HepG2 (cell line): ENCODE data around the gene PTK7. TPM values are rescaled to one million over a fixed set of nuclear protein-coding genes. Genes with fewer than 3 reads are reported as not detected.

Experiments used
- ATM ChIP-seq: fragments of 450-650 bp; IDR thresholded peaks from 2 replicates; pipeline ENCODE4 v1.7.1; 2017; ENCODE audit warnings: mild to moderate bottlenecking, borderline replicate concordance
- CBX2 ChIP-seq, 2 experiments: fragments of 200-600 bp in 1 of 2; sonication (generic); formaldehyde crosslinking in 1 of 2; IDR thresholded peaks; 2 replicates each; pipeline versions ENCODE4 v1.7.0 to v1.8.1; 2018 to 2022; ENCODE audit warnings: low read depth in 2 of 2, low read length in 1 of 2, mild to moderate bottlenecking in 1 of 2, missing genetic modification reagents in 1 of 2
- DPF2 ChIP-seq: sonication (generic); formaldehyde crosslinking; IDR thresholded peaks from 2 replicates; pipeline ENCODE4 v1.4.0; 2020; ENCODE audit warnings: mild to moderate bottlenecking, low read depth, missing genetic modification reagents, borderline replicate concordance
- FOXA1 ChIP-seq, 2 experiments: fragments of 450-650 bp in 1 of 2; sonication (generic) in 1 of 2; formaldehyde crosslinking in 1 of 2; IDR thresholded peaks; 2 replicates each; pipeline versions ENCODE4 v1.4.0 to v1.6.1; 2016 to 2020; ENCODE audit warnings: missing genetic modification reagents in 1 of 2
- KLF15 ChIP-seq: sonication (generic); formaldehyde crosslinking; IDR thresholded peaks from 2 replicates; pipeline ENCODE4 v1.8.1; 2023; ENCODE audit warnings: borderline replicate concordance, mild to moderate bottlenecking, inconsistent platforms, missing genetic modification reagents, mixed read lengths
- MAF1 ChIP-seq: sonication (generic); formaldehyde crosslinking; IDR thresholded peaks from 2 replicates; pipeline ENCODE4 v1.5.0; 2020; ENCODE audit warnings: missing genetic modification reagents, borderline replicate concordance
- NFE2L2 ChIP-seq: fragments of 150-350 bp; IDR thresholded peaks from 2 replicates; pipeline ENCODE4 v1.6.1; 2014; ENCODE audit warnings: low read length
- NPAS2 ChIP-seq: sonication (generic); formaldehyde crosslinking; IDR thresholded peaks from 2 replicates; pipeline ENCODE4 v1.8.0; 2022; ENCODE audit warnings: mild to moderate bottlenecking, missing genetic modification reagents, borderline replicate concordance
- PHF8 ChIP-seq: sonication (generic); formaldehyde crosslinking; IDR thresholded peaks from 2 replicates; pipeline ENCODE4 v1.5.0; 2020; ENCODE audit warnings: missing genetic modification reagents
- PRDM10 ChIP-seq: sonication (generic); formaldehyde crosslinking; IDR thresholded peaks from 2 replicates; pipeline ENCODE4 v1.4.0; 2020; ENCODE audit warnings: low read depth, missing genetic modification reagents
- SAFB2 ChIP-seq: sonication (generic); formaldehyde crosslinking; IDR thresholded peaks from 2 replicates; pipeline ENCODE4 v1.5.1; 2020; ENCODE audit warnings: missing genetic modification reagents, low read depth, mild to moderate bottlenecking, borderline replicate concordance
- SETDB1 ChIP-seq: sonication (generic); formaldehyde crosslinking; IDR thresholded peaks from 2 replicates; pipeline ENCODE4 v1.5.1; 2020; ENCODE audit warnings: missing genetic modification reagents, mild to moderate bottlenecking, borderline replicate concordance
- SMC3 ChIP-seq: IDR thresholded peaks from 2 replicates; pipeline ENCODE4 v1.6.1; 2011; ENCODE audit warnings: low read length, improper control_type of control experiment
- ZBTB42 ChIP-seq: sonication (generic); formaldehyde crosslinking; IDR thresholded peaks from 2 replicates; pipeline ENCODE4 v1.5.0; 2020; ENCODE audit warnings: mild to moderate bottlenecking, missing genetic modification reagents
- ZNF292 ChIP-seq: sonication (generic); formaldehyde crosslinking; IDR thresholded peaks from 2 replicates; pipeline ENCODE4 v1.8.1; 2022; ENCODE audit warnings: mild to moderate bottlenecking, low read depth, missing genetic modification reagents, borderline replicate concordance
- ZNF326 ChIP-seq: sonication (generic); formaldehyde crosslinking; IDR thresholded peaks from 2 replicates; pipeline ENCODE4 v1.4.0; 2020; ENCODE audit warnings: missing genetic modification reagents, borderline replicate concordance
- ZNF382 ChIP-seq: sonication (generic); formaldehyde crosslinking; IDR thresholded peaks from 2 replicates; pipeline ENCODE4 v1.5.0; 2020; ENCODE audit warnings: missing genetic modification reagents, mild to moderate bottlenecking, borderline replicate concordance
- ZNF501 ChIP-seq: sonication (generic); formaldehyde crosslinking; IDR thresholded peaks from 2 replicates; pipeline ENCODE4 v1.5.1; 2020; ENCODE audit warnings: mild to moderate bottlenecking, moderate library complexity, missing genetic modification reagents
- ZNF503 ChIP-seq: sonication (generic); formaldehyde crosslinking; IDR thresholded peaks from 2 replicates; pipeline ENCODE4 v1.4.0; 2020; ENCODE audit warnings: missing genetic modification reagents
- ZNF510 ChIP-seq: sonication (generic); formaldehyde crosslinking; IDR thresholded peaks from 2 replicates; pipeline ENCODE4 v1.4.0; 2020; ENCODE audit warnings: low read depth, mild to moderate bottlenecking, missing genetic modification reagents
- ZNF660 ChIP-seq: sonication (generic); formaldehyde crosslinking; IDR thresholded peaks from 2 replicates; pipeline ENCODE4 v1.5.1; 2020; ENCODE audit warnings: mild to moderate bottlenecking, low read depth, missing genetic modification reagents, borderline replicate concordance
- ZNF850 ChIP-seq: sonication (generic); formaldehyde crosslinking; conservative IDR thresholded peaks from 2 replicates; pipeline ENCODE4 v1.9.0; 2021; ENCODE audit warnings: mild to moderate bottlenecking, missing genetic modification reagents
- polyA plus RNA-seq, 8 experiments: library from polyadenylated mRNA; depleted of rRNA in 3 of 8; stranded (reverse) in 7 of 8; unstranded in 1 of 8; fragments of >200 nt; fragmentation: Illumina TruSeq in 4 of 8; extraction: Trizol in 4 of 8; gene quantifications; 2 replicates each; pipeline versions ENCODE4 v1.2.1 to v1.2.3, GENCODE V29; 2011 to 2016; ENCODE audit warnings: low read depth in 4 of 8, missing spikeins in 1 of 8, mixed read lengths in 1 of 8; ENCODE audit not compliant: insufficient read depth in 1 of 8
- total RNA-seq, 5 experiments: library from RNA; depleted of rRNA; stranded (reverse); fragments of >200 nt; fragmentation: Illumina TruSeq; extraction: Trizol; gene quantifications; 2 replicates each; pipeline ENCODE4 v1.2.3, GENCODE V29; 2016; ENCODE audit warnings: low read depth in 1 of 5

PTK7 gene
- total and polyA plus RNA-seq, 2 of the 13 experiments (the other 11 are each of a cell fraction or from before 2014, with no cell fraction given): 98.5 to 99.8 TPM

DNA sequence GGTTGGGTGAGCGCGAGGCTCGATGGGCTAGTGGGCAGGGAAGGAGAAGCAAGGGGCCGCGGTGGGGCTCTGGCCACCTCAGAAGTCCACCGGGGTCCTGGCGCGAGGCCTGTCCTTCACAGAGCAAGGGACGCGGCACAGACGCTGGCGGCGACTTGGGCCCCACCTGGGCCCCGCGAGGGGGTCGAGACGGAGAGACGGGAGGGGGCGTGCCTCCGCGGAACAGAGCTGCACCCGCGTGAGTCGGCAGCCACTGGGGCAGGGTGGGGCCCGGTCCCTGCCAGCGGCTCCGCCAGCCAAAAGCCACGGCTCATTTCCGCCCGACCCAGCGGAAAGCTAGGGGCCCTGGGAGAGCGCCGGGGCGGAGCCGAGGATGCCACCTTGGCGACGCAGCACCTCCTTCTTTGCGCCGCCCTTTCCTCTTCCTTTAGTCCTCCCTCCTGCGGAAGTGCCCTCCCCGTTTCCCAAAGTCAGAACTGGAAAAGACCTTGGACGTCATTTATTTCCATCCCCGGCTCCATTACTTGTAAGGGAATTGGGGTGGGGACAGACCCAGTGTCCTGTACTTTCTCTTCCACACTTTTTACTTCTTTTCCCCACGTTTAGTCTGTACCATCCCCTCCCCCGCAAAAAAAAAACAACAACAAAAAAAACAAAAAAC lies 22.4 kb upstream of the PTK7 start, which contains the start of gene CUL7 (continued):
- TF ChIP-seq PRDM10 (CRISPR knock-in tag) (peak; percentile 71; the same call in 1 of the 2 replicates), MAF1 (CRISPR knock-in tag) (peak; percentile 58; the same call in 1 of the 2 replicates), NPAS2 (CRISPR knock-in tag) (no peak), ZNF382 (no peak), SMC3 (no peak), ZNF510 (CRISPR knock-in tag) (no peak), CBX2 (IDR thresholded peaks at IDR 0.05; ENCODE audit: low read depth, low read length) (no peak), CBX2 (CRISPR knock-in tag; IDR thresholded peaks at IDR 0.05; ENCODE audit: low read depth) (peak; percentile 66; the same call in 1 of the 2 replicates), ZBTB42 (CRISPR knock-in tag) (peak; percentile 82; the same call in 1 of the 2 replicates), ZNF501 (CRISPR knock-in tag) (peak; percentile 94), ATM (no peak), ZNF850 (CRISPR knock-in tag) (0 out of 2 replicates have a peak, but pooled peaks have one; percentile 32), ZNF326 (CRISPR knock-in tag) (no peak), ZNF292 (0 out of 2 replicates have a peak, but pooled peaks have one; percentile 45), KLF15 (CRISPR knock-in tag) (no peak; the same call in 1 of the 2 replicates), ZNF660 (CRISPR knock-in tag) (no peak), ZNF503 (CRISPR knock-in tag) (no peak; the same call in 1 of the 2 replicates), FOXA1 (IDR thresholded peaks at IDR 0.05) (no peak), FOXA1 (CRISPR knock-in tag; IDR thresholded peaks at IDR 0.05) (peak; percentile 20; the same call in 1 of the 2 replicates), SETDB1 (CRISPR knock-in tag) (no peak), NFE2L2 (no peak), DPF2 (CRISPR knock-in tag) (peak; percentile 52; the same call in 1 of the 2 replicates), PHF8 (CRISPR knock-in tag) (peak; percentile 97), SAFB2 (no peak)
